K562 (cell line): Measurements from ENCODE around the gene GBP7. TPM values are rescaled to one million over a fixed set of nuclear protein-coding genes. Genes with fewer than 3 reads are reported as not detected.

ENCODE experiments used
- ATAC-seq: fragments of 200-7000 bp; cut with Tn5 transposase; 3 replicates; pipeline ENCODE4 v1.9.1; 2020; ENCODE audit warnings: moderate library complexity
- BruUV-seq: library from RNA; stranded (reverse); fragments of 400-500 nt; replicated peaks from 2 replicates; lab custom pipeline; 2021; lab: Mats Ljungman, UMichigan
- CTCF ChIA-PET: fragments of 300-600 bp; formaldehyde crosslinking; extraction: SDS; loops from one replicate; lab custom pipeline; 2021; ENCODE audit warnings: low intra/inter-chr PET ratio; lab: Yijun Ruan, JAX
- POLR2A ChIA-PET: fragments of 300-600, 350-650 bp; sonication (Branson Sonifier 250); formaldehyde crosslinking; extraction: SDS; loops from one replicate; lab custom pipeline; 2021; ENCODE audit warnings: antibody characterized with exemption, inconsistent platforms; lab: Yijun Ruan, JAX
- DNase-seq, 4 experiments: peaks; one replicate each; pipeline versions ENCODE4 v3.0.0 to v3.0.0-alpha.2; 2011 to 2018; ENCODE audit warnings: low spot score in 3 of 4, mixed read lengths in 3 of 4; ENCODE audit errors: extremely low read depth in 1 of 4
- FAIRE-seq: peaks from 2 replicates; lab custom pipeline; 2011; peaks lifted over from hg19 to GRCh38; lab: Jason Lieb, UNC
- H2AFZ ChIP-seq: 2 replicates; pipeline ENCODE4 v1.6.0; 2011; ENCODE audit warnings: low read depth, low read length, control low read depth, inconsistent platforms
- H3K27ac ChIP-seq: fragments of 200-600 bp; 3 replicates; pipeline ENCODE4 v1.8.0; 2011; ENCODE audit warnings: low read depth, mild to moderate bottlenecking, control low read depth, inconsistent platforms, low read length, moderate library complexity, mixed read lengths; ENCODE audit errors: extremely low read depth
- H3K27me3 ChIP-seq, 2 experiments: fragments of 300-600 bp in 1 of 2; 2 replicates in 1 of 2; 3 replicates in 1 of 2; pipeline versions ENCODE4 v1.6.0 to v1.8.0; 2011; ENCODE audit warnings: inconsistent platforms in 2 of 2, low read length in 2 of 2, mild to moderate bottlenecking in 1 of 2, mixed read lengths in 1 of 2, moderate library complexity in 1 of 2; ENCODE audit not compliant: control insufficient read depth in 2 of 2, insufficient read depth in 2 of 2
- H3K36me3 ChIP-seq: fragments of 300-600 bp; 3 replicates; pipeline ENCODE4 v1.8.0; 2011; ENCODE audit warnings: mild to moderate bottlenecking, low read length, inconsistent platforms; ENCODE audit not compliant: control insufficient read depth, insufficient read depth
- H3K4me1 ChIP-seq, 2 experiments: fragments of 200-600 bp in 1 of 2; replicated peaks in 1 of 2; 2 replicates in 1 of 2; 3 replicates in 1 of 2; pipeline versions ENCODE4 v1.5.1 to v1.8.0; 2011; ENCODE audit warnings: inconsistent platforms in 2 of 2, low read length in 2 of 2, mild to moderate bottlenecking in 1 of 2, mixed read lengths in 1 of 2, moderate library complexity in 1 of 2; ENCODE audit not compliant: control insufficient read depth in 2 of 2, insufficient read depth in 2 of 2
- H3K4me2 ChIP-seq: 2 replicates; pipeline ENCODE4 v1.6.1; 2011; ENCODE audit warnings: low read length, control low read depth, inconsistent platforms, mixed read lengths; ENCODE audit not compliant: insufficient read depth
- H3K4me3 ChIP-seq: fragments of 200-600 bp; sonication (generic), shearing (Covaris generic); 2 replicates; pipeline ENCODE4 v1.5.1; 2016; ENCODE audit warnings: control low read depth, inconsistent platforms
- H3K79me2 ChIP-seq: fragments of 200-600 bp; 3 replicates; pipeline ENCODE4 v1.8.0; 2011; ENCODE audit warnings: low read length, inconsistent platforms; ENCODE audit not compliant: control insufficient read depth, insufficient read depth
- H3K9ac ChIP-seq, 2 experiments: 2 replicates each; pipeline versions ENCODE4 v1.6.0 to v1.6.1; 2011; ENCODE audit warnings: low read depth in 2 of 2, low read length in 2 of 2, control low read depth in 1 of 2, inconsistent platforms in 1 of 2, mild to moderate bottlenecking in 1 of 2, mixed read lengths in 1 of 2; ENCODE audit not compliant: insufficient read depth in 1 of 2
- H3K9me1 ChIP-seq: one replicate; pipeline ENCODE4 v1.6.0; 2011; ENCODE audit warnings: inconsistent platforms, mild to moderate bottlenecking, low read length, moderate library complexity; ENCODE audit not compliant: control insufficient read depth, insufficient read depth
- H3K9me3 ChIP-seq: replicated peaks from 2 replicates; pipeline ENCODE4 v1.5.1; 2011; ENCODE audit warnings: low read depth, low read length, inconsistent platforms; ENCODE audit not compliant: control insufficient read depth, insufficient read depth
- H4K20me1 ChIP-seq: replicated peaks from 2 replicates; pipeline ENCODE4 v1.6.1; 2011; ENCODE audit warnings: low read length, inconsistent platforms, mixed read lengths; ENCODE audit not compliant: control insufficient read depth, insufficient read depth
- DNMT1 ChIP-seq: fragments of 450-650 bp; IDR thresholded peaks from 2 replicates; pipeline ENCODE4 v1.6.1; 2016; ENCODE audit warnings: antibody characterized with exemption, mild to moderate bottlenecking
- MAFG ChIP-seq: fragments of 450-650 bp; conservative IDR thresholded peaks from 2 replicates; pipeline ENCODE4 v1.6.1; 2016; ENCODE audit warnings: missing genetic modification characterization, missing compliant biosample characterization
- POLR2AphosphoS2 ChIP-seq: IDR thresholded peaks from 2 replicates; pipeline ENCODE4 v1.6.1; 2012; ENCODE audit warnings: low read length, improper control_type of control experiment
- RBM25 ChIP-seq: fragments of 200-400 bp; formaldehyde crosslinking; IDR thresholded peaks from 2 replicates; pipeline ENCODE4 v1.6.1; 2018; ENCODE audit warnings: low read length, low read depth, moderate library complexity; ENCODE audit not compliant: severe bottlenecking
- RCOR1 ChIP-seq, 2 experiments: IDR thresholded peaks; 2 replicates each; pipeline ENCODE4 v1.6.1; 2012; ENCODE audit warnings: low read depth in 2 of 2, low read length in 2 of 2, borderline replicate concordance in 1 of 2, improper control_type of control experiment in 1 of 2
- ZNF551 ChIP-seq: fragments of 250-450 bp; sonication (Bioruptor Pico); IDR thresholded peaks from 2 replicates; pipeline ENCODE4 v1.5.0; 2021; ENCODE audit warnings: mild to moderate bottlenecking, moderate library complexity
- ZNF830 ChIP-seq: fragments of 250-450 bp; sonication (Bioruptor Pico); IDR thresholded peaks from 2 replicates; pipeline ENCODE4 v1.5.0; 2021; ENCODE audit warnings: mild to moderate bottlenecking
- ZSCAN29 ChIP-seq: fragments of 450-650 bp; IDR thresholded peaks from 2 replicates; pipeline ENCODE4 v1.6.1; 2017
- WGBS: fragments of 100-300 bp; shearing (Covaris generic); methylation state at CpG from one replicate; pipeline ENCODE4 v1.1.6; 2016; ENCODE audit warnings: low coverage, mixed read lengths; ENCODE audit not compliant: insufficient coverage; ENCODE audit errors: missing lambda C conversion rate; 5-methylcytosine and 5-hydroxymethylcytosine counted together
- in situ Hi-C: fragments of 300-500 bp; cut with MboI; formaldehyde crosslinking; loops from 4 replicates; pipeline ENCODE4 v1.15.0; 2018; ENCODE audit warnings: inconsistent platforms, mixed read lengths
- intact Hi-C: fragments of 100-400 bp; cut with micrococcal nuclease; formaldehyde crosslinking; loops from 2 replicates; pipeline ENCODE4 v1.14.2; 2022
- polyA plus RNA-seq, 8 experiments: library from polyadenylated mRNA; depleted of rRNA in 4 of 8; stranded (reverse) in 5 of 8; unstranded in 3 of 8; fragments of >200 nt; fragmentation: Nextera tagmentation in 2 of 8; fragmentation: Illumina TruSeq in 1 of 8; extraction: Ambion mirVana in 2 of 8; extraction: Trizol in 1 of 8; gene quantifications; 2 replicates each; pipeline versions ENCODE4 v1.2.1 to v1.2.3, GENCODE V29; 2011 to 2014; ENCODE audit warnings: inconsistent platforms in 1 of 8, missing spikeins in 1 of 8
- total RNA-seq, 7 experiments: library from RNA; depleted of rRNA in 6 of 7; stranded (reverse); fragments of >200 nt in 6 of 7; fragmentation: Illumina TruSeq in 2 of 7; extraction: Trizol in 2 of 7; gene quantifications; 2 replicates each; pipeline versions ENCODE4 v1.2.1 to v1.2.3, GENCODE V29; 2011 to 2021; ENCODE audit warnings: low replicate concordance in 1 of 7
- TF ChIP-seq, protein P1 (sequence below): conservative IDR thresholded peaks from 2 replicates; pipeline ENCODE4 v1.6.1; 2011; ENCODE audit warnings: low read depth, mild to moderate bottlenecking, low read length; ENCODE audit not compliant: control insufficient read depth

GBP7 gene
- total and polyA plus RNA-seq, 9 of the 15 experiments (the other 6 are each of a cell fraction or from before 2014, with no cell fraction given): 0.03 TPM; not detected in 8

GRCh38 chr1:89169166-89169565 lies 6.6 kb downstream of the GBP7 start:
- H3K4me2 ChIP-seq: no peak overlapping the region
- H4K20me1 ChIP-seq: no peaks in the 10 kb centered on the region
- H3K9ac ChIP-seq: no peak overlapping the region
- in situ Hi-C loops (no loop called here), intact Hi-C loops (no loop called here)
- no peaks in the 10 kb centered on the region for H3K9me1 ChIP-seq
- no TSS peak for BruUV-seq
- no peak overlapping the region for H3K4me3 ChIP-seq
- no peak for FAIRE-seq
- H2AFZ ChIP-seq: no peak overlapping the region
- H3K36me3 ChIP-seq: no peaks in the 10 kb centered on the region
- ChIA-PET CTCF (no interaction called here), POLR2A (interaction anchor here (0.6 kb wide), 1 partner anchor 388 kb away, joined by 3 read pairs; no protein-coding TSS in a partner anchor)
- no peaks in the 10 kb centered on the region for H3K4me1 ChIP-seq
- WGBS: 0% methylated on average over 2 of the region's 2 CpGs
- TF ChIP-seq RBM25 (no peak), ZSCAN29 (no peak), ZNF551 (CRISPR knock-in tag) (no peak), MAFG (tag) (no peak), RCOR1 (IDR thresholded peaks at IDR 0.05; ENCODE audit: borderline replicate concordance in 1 of 2, low read depth in 2 of 2, low read length in 2 of 2) (no peak), ZNF830 (no peak), POLR2AphosphoS2 (no peak), DNMT1 (no peak)
- TF ChIP-seq, protein P1, sequence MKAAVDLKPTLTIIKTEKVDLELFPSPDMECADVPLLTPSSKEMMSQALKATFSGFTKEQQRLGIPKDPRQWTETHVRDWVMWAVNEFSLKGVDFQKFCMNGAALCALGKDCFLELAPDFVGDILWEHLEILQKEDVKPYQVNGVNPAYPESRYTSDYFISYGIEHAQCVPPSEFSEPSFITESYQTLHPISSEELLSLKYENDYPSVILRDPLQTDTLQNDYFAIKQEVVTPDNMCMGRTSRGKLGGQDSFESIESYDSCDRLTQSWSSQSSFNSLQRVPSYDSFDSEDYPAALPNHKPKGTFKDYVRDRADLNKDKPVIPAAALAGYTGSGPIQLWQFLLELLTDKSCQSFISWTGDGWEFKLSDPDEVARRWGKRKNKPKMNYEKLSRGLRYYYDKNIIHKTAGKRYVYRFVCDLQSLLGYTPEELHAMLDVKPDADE: no peak
- DNase-seq: no peak
- no peaks in the 10 kb centered on the region for H3K9me3 ChIP-seq
- H3K79me2 ChIP-seq: no peaks in the 10 kb centered on the region
- H3K27me3 ChIP-seq: no peaks in the 10 kb centered on the region
- H3K27ac ChIP-seq: no peak overlapping the region
- no peak for ATAC-seq
